ENCODE results near the gene HOGA1.

The HOGA1 gene

DNA sequence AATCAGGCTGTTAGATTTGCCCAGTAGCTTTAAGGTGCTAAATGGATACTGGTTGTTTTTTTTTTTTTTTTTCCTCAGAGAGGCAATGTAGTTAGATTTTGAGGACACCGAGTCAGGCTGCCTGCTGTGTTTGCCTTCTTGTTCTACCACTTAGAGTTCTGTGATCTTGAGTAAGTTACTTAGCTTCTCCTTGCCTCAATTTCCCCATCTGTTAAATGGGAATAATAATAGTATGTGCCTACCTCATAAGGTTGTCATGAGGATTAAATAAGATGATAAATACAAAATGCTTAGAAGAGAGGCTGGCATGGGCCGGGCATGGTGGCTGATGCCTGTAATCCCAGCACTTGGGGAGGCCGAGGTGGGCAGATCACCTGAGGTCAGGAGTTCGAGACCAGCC lies 34.5 kb downstream of the HOGA1 start:
- TF ChIP-seq, protein P1, sequence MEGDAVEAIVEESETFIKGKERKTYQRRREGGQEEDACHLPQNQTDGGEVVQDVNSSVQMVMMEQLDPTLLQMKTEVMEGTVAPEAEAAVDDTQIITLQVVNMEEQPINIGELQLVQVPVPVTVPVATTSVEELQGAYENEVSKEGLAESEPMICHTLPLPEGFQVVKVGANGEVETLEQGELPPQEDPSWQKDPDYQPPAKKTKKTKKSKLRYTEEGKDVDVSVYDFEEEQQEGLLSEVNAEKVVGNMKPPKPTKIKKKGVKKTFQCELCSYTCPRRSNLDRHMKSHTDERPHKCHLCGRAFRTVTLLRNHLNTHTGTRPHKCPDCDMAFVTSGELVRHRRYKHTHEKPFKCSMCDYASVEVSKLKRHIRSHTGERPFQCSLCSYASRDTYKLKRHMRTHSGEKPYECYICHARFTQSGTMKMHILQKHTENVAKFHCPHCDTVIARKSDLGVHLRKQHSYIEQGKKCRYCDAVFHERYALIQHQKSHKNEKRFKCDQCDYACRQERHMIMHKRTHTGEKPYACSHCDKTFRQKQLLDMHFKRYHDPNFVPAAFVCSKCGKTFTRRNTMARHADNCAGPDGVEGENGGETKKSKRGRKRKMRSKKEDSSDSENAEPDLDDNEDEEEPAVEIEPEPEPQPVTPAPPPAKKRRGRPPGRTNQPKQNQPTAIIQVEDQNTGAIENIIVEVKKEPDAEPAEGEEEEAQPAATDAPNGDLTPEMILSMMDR (IDR thresholded peaks at IDR 0.05; ENCODE audit: low read depth, low read length, missing control alignments) = no peak
- no peak overlapping the region for H3K4me3 ChIP-seq (replicated peaks; ENCODE audit: low read depth, low read length)
- DNase-seq (ENCODE audit: extremely low read depth, low read depth) = no peak

DNA sequence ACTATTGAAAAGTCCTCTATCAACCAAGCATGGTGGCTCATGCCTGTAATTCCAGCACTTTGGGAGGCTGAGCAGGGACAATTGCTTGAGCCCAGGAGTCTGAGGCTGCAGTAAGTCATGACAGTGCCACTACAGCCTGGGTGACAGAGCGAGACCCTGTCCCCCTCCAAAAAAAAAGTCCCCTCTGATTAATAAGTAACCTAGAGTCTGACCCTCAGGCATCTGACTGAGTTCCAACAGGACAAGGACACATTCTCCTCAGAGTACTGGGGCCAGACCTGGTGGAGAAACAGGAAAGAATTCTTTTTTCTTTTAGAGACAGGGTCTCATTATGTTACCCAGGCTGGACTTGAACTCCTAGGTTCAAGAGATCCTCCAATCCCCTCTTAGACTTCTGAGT lies 39.1 kb downstream of the HOGA1 start:
- TF ChIP-seq, protein P1 (IDR thresholded peaks at IDR 0.05; ENCODE audit: low read depth, low read length, missing control alignments) = no peak
- DNase-seq (ENCODE audit: extremely low read depth, low read depth) = no peak
- H3K4me3 ChIP-seq (replicated peaks; ENCODE audit: low read depth, low read length) = no peak overlapping the region

DNA sequence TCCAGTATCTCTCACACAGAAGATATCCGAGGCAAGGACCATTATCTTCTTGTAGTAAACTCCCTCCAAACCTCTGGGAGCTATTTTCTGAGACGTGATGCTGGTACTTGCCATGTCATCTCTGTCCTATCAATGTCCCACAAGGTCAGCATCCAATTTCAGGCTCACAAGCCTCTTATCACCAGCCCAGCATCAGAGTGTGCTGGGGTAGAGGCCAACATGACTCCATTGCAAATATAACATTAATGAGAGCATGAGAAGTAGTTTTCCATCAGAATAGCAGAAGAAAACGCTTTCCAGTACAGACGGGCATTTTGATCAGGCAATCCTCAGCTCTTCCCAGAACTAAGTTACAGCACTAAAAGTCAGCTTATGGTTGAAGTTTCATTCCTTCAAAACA lies 43.5 kb downstream of the HOGA1 start:
- TF ChIP-seq, protein P1 (IDR thresholded peaks at IDR 0.05; ENCODE audit: low read depth, low read length, missing control alignments) = no peak
- DNase-seq (ENCODE audit: extremely low read depth, low read depth) = no peak
- H3K4me3 ChIP-seq (replicated peaks; ENCODE audit: low read depth, low read length) = no peak overlapping the region

DNA sequence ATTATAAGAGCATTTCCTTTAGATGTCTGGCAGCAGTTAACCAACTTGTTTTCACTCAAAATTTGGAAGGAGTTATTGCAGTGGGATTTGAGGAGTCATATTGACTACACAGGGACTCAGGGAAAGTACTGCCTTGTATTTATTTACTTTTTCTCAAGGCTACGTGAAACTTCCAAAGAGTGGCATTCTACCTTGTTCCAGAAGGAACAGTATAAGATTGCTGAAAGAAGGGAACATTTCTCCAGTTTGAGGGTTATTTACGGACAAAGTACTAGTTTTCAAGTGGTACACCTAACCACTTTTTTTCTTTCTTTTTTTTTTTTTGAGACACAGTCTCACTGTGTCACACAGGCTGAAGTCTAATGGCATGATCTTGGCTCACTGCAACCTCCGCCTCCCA lies 44.0 kb downstream of the HOGA1 start:
- no peak overlapping the region for H3K4me3 ChIP-seq (replicated peaks; ENCODE audit: low read depth, low read length)
- TF ChIP-seq, protein P1 (IDR thresholded peaks at IDR 0.05; ENCODE audit: low read depth, low read length, missing control alignments) = no peak
- DNase-seq (ENCODE audit: extremely low read depth, low read depth) = no peak

DNA sequence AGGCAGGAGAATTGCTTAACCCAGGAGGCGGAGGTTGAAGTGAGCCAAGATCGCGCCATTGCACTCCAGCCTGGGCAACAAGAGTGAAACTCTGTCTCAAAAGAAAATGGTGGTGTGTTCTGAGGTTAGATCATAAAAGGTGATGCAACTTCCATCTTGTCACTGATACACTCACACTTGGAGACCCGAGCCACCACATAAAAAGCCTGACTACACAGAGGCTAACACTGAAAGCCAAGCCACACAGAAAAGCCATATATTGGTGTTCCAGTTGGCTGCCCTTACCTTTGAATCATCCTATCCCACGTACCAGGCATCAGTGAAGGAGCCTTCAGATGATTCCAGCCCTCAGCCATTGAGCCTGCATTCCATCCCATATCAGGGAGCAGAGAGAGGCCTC lies 45.1 kb downstream of the HOGA1 start:
- H3K4me3 ChIP-seq (replicated peaks; ENCODE audit: low read depth, low read length) = no peak overlapping the region
- TF ChIP-seq, protein P1 (IDR thresholded peaks at IDR 0.05; ENCODE audit: low read depth, low read length, missing control alignments) = no peak
- DNase-seq (ENCODE audit: extremely low read depth, low read depth) = no peak

DNA sequence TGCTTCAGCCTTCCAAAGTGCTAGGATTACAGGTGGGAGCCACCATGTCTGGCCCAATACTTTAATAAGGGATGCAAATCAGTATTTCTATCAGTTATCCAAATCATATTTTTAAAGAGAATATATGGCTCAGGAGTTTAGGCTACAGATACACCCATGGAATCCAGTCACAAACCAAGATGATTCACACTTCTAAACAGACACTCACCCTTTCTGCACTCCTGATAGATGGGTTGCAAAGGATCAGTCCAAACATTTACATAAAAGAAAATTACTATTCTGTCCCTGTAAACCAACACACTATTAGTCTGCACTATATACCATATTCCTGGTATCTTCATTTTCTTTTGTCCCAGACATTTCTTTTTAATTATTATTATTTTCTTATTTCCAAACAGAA lies 46.9 kb downstream of the HOGA1 start:
- DNase-seq (ENCODE audit: extremely low read depth, low read depth) = no peak
- TF ChIP-seq, protein P1 (IDR thresholded peaks at IDR 0.05; ENCODE audit: low read depth, low read length, missing control alignments) = no peak
- H3K4me3 ChIP-seq (replicated peaks; ENCODE audit: low read depth, low read length) = no peak overlapping the region
